K562 (cell line): ENCODE results near the gene NR3C2. TPM values are rescaled to one million over a fixed set of nuclear protein-coding genes. Genes with fewer than 3 reads are reported as not detected.

Experiments
- ATAC-seq: fragments of 200-7000 bp; cut with Tn5 transposase; 3 replicates; pipeline ENCODE4 v1.9.1; 2020; ENCODE audit warnings: moderate library complexity
- BruUV-seq: library from RNA; stranded (reverse); fragments of 400-500 nt; replicated peaks from 2 replicates; lab custom pipeline; 2021; lab: Mats Ljungman, UMichigan
- CTCF ChIA-PET: fragments of 300-600 bp; formaldehyde crosslinking; extraction: SDS; loops from one replicate; lab custom pipeline; 2021; ENCODE audit warnings: low intra/inter-chr PET ratio; lab: Yijun Ruan, JAX
- POLR2A ChIA-PET: fragments of 300-600, 350-650 bp; sonication (Branson Sonifier 250); formaldehyde crosslinking; extraction: SDS; loops from one replicate; lab custom pipeline; 2021; ENCODE audit warnings: antibody characterized with exemption, inconsistent platforms; lab: Yijun Ruan, JAX
- DNase-seq, 4 experiments: peaks; one replicate each; pipeline versions ENCODE4 v3.0.0 to v3.0.0-alpha.2; 2011 to 2018; ENCODE audit warnings: low spot score in 3 of 4, mixed read lengths in 3 of 4; ENCODE audit errors: extremely low read depth in 1 of 4
- FAIRE-seq: peaks from 2 replicates; lab custom pipeline; 2011; peaks lifted over from hg19 to GRCh38; lab: Jason Lieb, UNC
- H2AFZ ChIP-seq: 2 replicates; pipeline ENCODE4 v1.6.0; 2011; ENCODE audit warnings: low read depth, low read length, control low read depth, inconsistent platforms
- H3K27ac ChIP-seq: fragments of 200-600 bp; 3 replicates; pipeline ENCODE4 v1.8.0; 2011; ENCODE audit warnings: low read depth, mild to moderate bottlenecking, control low read depth, inconsistent platforms, low read length, moderate library complexity, mixed read lengths; ENCODE audit errors: extremely low read depth
- H3K27me3 ChIP-seq, 2 experiments: fragments of 300-600 bp in 1 of 2; 2 replicates in 1 of 2; 3 replicates in 1 of 2; pipeline versions ENCODE4 v1.6.0 to v1.8.0; 2011; ENCODE audit warnings: inconsistent platforms in 2 of 2, low read length in 2 of 2, mild to moderate bottlenecking in 1 of 2, mixed read lengths in 1 of 2, moderate library complexity in 1 of 2; ENCODE audit not compliant: control insufficient read depth in 2 of 2, insufficient read depth in 2 of 2
- H3K36me3 ChIP-seq: fragments of 300-600 bp; 3 replicates; pipeline ENCODE4 v1.8.0; 2011; ENCODE audit warnings: mild to moderate bottlenecking, low read length, inconsistent platforms; ENCODE audit not compliant: control insufficient read depth, insufficient read depth
- H3K4me1 ChIP-seq, 2 experiments: fragments of 200-600 bp in 1 of 2; replicated peaks in 1 of 2; 2 replicates in 1 of 2; 3 replicates in 1 of 2; pipeline versions ENCODE4 v1.5.1 to v1.8.0; 2011; ENCODE audit warnings: inconsistent platforms in 2 of 2, low read length in 2 of 2, mild to moderate bottlenecking in 1 of 2, mixed read lengths in 1 of 2, moderate library complexity in 1 of 2; ENCODE audit not compliant: control insufficient read depth in 2 of 2, insufficient read depth in 2 of 2
- H3K4me2 ChIP-seq: 2 replicates; pipeline ENCODE4 v1.6.1; 2011; ENCODE audit warnings: low read length, control low read depth, inconsistent platforms, mixed read lengths; ENCODE audit not compliant: insufficient read depth
- H3K4me3 ChIP-seq: fragments of 200-600 bp; sonication (generic), shearing (Covaris generic); 2 replicates; pipeline ENCODE4 v1.5.1; 2016; ENCODE audit warnings: control low read depth, inconsistent platforms
- H3K79me2 ChIP-seq: fragments of 200-600 bp; 3 replicates; pipeline ENCODE4 v1.8.0; 2011; ENCODE audit warnings: low read length, inconsistent platforms; ENCODE audit not compliant: control insufficient read depth, insufficient read depth
- H3K9ac ChIP-seq, 2 experiments: 2 replicates each; pipeline versions ENCODE4 v1.6.0 to v1.6.1; 2011; ENCODE audit warnings: low read depth in 2 of 2, low read length in 2 of 2, control low read depth in 1 of 2, inconsistent platforms in 1 of 2, mild to moderate bottlenecking in 1 of 2, mixed read lengths in 1 of 2; ENCODE audit not compliant: insufficient read depth in 1 of 2
- H3K9me1 ChIP-seq: one replicate; pipeline ENCODE4 v1.6.0; 2011; ENCODE audit warnings: inconsistent platforms, mild to moderate bottlenecking, low read length, moderate library complexity; ENCODE audit not compliant: control insufficient read depth, insufficient read depth
- H3K9me3 ChIP-seq: replicated peaks from 2 replicates; pipeline ENCODE4 v1.5.1; 2011; ENCODE audit warnings: low read depth, low read length, inconsistent platforms; ENCODE audit not compliant: control insufficient read depth, insufficient read depth
- H4K20me1 ChIP-seq: replicated peaks from 2 replicates; pipeline ENCODE4 v1.6.1; 2011; ENCODE audit warnings: low read length, inconsistent platforms, mixed read lengths; ENCODE audit not compliant: control insufficient read depth, insufficient read depth
- CHD1 ChIP-seq: fragments of 200-600 bp; sonication (generic); IDR thresholded peaks from one replicate; pipeline ENCODE4 v1.6.1; 2012; ENCODE audit warnings: mild to moderate bottlenecking, moderate library complexity, low read length, inconsistent platforms
- PHB2 ChIP-seq: fragments of 450-650 bp; IDR thresholded peaks from 2 replicates; pipeline ENCODE4 v1.6.1; 2017; ENCODE audit warnings: low read depth
- RBM14 ChIP-seq: fragments of 200-400 bp; formaldehyde crosslinking; IDR thresholded peaks from 2 replicates; pipeline ENCODE4 v1.6.1; 2018; ENCODE audit warnings: low read depth, mild to moderate bottlenecking, low read length, moderate library complexity, borderline replicate concordance; ENCODE audit not compliant: insufficient read depth
- RERE ChIP-seq: sonication (generic); formaldehyde crosslinking; IDR thresholded peaks from 2 replicates; pipeline ENCODE4 v1.8.0; 2023; ENCODE audit warnings: missing genetic modification reagents, mild to moderate bottlenecking, borderline replicate concordance
- SREBF1 ChIP-seq: fragments of 150-350 bp; IDR thresholded peaks from 2 replicates; pipeline ENCODE4 v1.6.1; 2014; ENCODE audit warnings: antibody characterized with exemption, low read depth, low read length, borderline replicate concordance
- TEAD1 ChIP-seq, 2 experiments: fragments of 450-650 bp in 1 of 2; sonication (generic) in 1 of 2; formaldehyde crosslinking; IDR thresholded peaks; 2 replicates each; pipeline versions ENCODE4 v1.4.0 to v1.8.0; 2020 to 2022; ENCODE audit warnings: mild to moderate bottlenecking in 2 of 2, missing genetic modification reagents in 1 of 2
- ZNF445 ChIP-seq: fragments of 250-450 bp; sonication (Bioruptor Pico); IDR thresholded peaks from 2 replicates; pipeline ENCODE4 v1.4.0; 2020; ENCODE audit warnings: low read depth, mild to moderate bottlenecking, moderate library complexity
- ZNF699 ChIP-seq: fragments of 250-450 bp; sonication (Bioruptor Pico); IDR thresholded peaks from 2 replicates; pipeline ENCODE4 v1.8.0; 2021; ENCODE audit warnings: mild to moderate bottlenecking, moderate library complexity; ENCODE audit not compliant: insufficient replicate concordance
- ZNF740 ChIP-seq, 3 experiments: fragments of 200-800 bp in 1 of 3; sonication (Bioruptor generic) in 1 of 3; sonication (generic) in 1 of 3; formaldehyde crosslinking in 1 of 3; IDR thresholded peaks; 2 replicates each; pipeline versions ENCODE4 v1.6.1 to v1.8.0; 2016 to 2022; ENCODE audit warnings: mild to moderate bottlenecking in 2 of 3, missing compliant biosample characterization in 2 of 3, missing genetic modification characterization in 2 of 3, missing genetic modification reagents in 1 of 3
- ZNF76 ChIP-seq: fragments of 250-450 bp; sonication (Bioruptor Pico); IDR thresholded peaks from 2 replicates; pipeline ENCODE4 v1.4.0; 2020; ENCODE audit warnings: mild to moderate bottlenecking, moderate library complexity, borderline replicate concordance
- in situ Hi-C: fragments of 300-500 bp; cut with MboI; formaldehyde crosslinking; loops from 4 replicates; pipeline ENCODE4 v1.15.0; 2018; ENCODE audit warnings: inconsistent platforms, mixed read lengths
- intact Hi-C: fragments of 100-400 bp; cut with micrococcal nuclease; formaldehyde crosslinking; loops from 2 replicates; pipeline ENCODE4 v1.14.2; 2022
- polyA plus RNA-seq, 8 experiments: library from polyadenylated mRNA; depleted of rRNA in 4 of 8; stranded (reverse) in 5 of 8; unstranded in 3 of 8; fragments of >200 nt; fragmentation: Nextera tagmentation in 2 of 8; fragmentation: Illumina TruSeq in 1 of 8; extraction: Ambion mirVana in 2 of 8; extraction: Trizol in 1 of 8; gene quantifications; 2 replicates each; pipeline versions ENCODE4 v1.2.1 to v1.2.3, GENCODE V29; 2011 to 2014; ENCODE audit warnings: inconsistent platforms in 1 of 8, missing spikeins in 1 of 8
- total RNA-seq, 7 experiments: library from RNA; depleted of rRNA in 6 of 7; stranded (reverse); fragments of >200 nt in 6 of 7; fragmentation: Illumina TruSeq in 2 of 7; extraction: Trizol in 2 of 7; gene quantifications; 2 replicates each; pipeline versions ENCODE4 v1.2.1 to v1.2.3, GENCODE V29; 2011 to 2021; ENCODE audit warnings: low replicate concordance in 1 of 7

Gene NR3C2
- total and polyA plus RNA-seq, 9 of the 15 experiments (the other 6 are each of a cell fraction or from before 2014, with no cell fraction given), result 0.01 to 0.28 (median 0.16) TPM; not detected in 2

GRCh38 chr4:148405161-148405893 lies 36.9 kb downstream of the NR3C2 start (continued):
- TF ChIP-seq RERE (CRISPR knock-in tag), result no peak

GRCh38 chr4:148398988-148399387 lies 43.2 kb downstream of the NR3C2 start:
- H4K20me1 ChIP-seq, result no peaks in the 10 kb centered on the region
- H3K9me1 ChIP-seq, result no peaks in the 10 kb centered on the region
- DNase-seq (no peak), FAIRE-seq (no peak), ATAC-seq (no peak)
- POLR2A ChIA-PET, result no interaction called here
- no peaks in the 10 kb centered on the region for H3K36me3 ChIP-seq
- no peaks in the 10 kb centered on the region for H3K4me1 ChIP-seq
- no peak overlapping the region for H2AFZ ChIP-seq
- no peak overlapping the region for H3K4me2 ChIP-seq
- H3K79me2 ChIP-seq, result no peaks in the 10 kb centered on the region
- CTCF ChIA-PET, result no interaction called here
- intact Hi-C loops (no loop called here), in situ Hi-C loops (no loop called here)
- H3K27me3 ChIP-seq, result no peaks in the 10 kb centered on the region
- BruUV-seq, result no TSS peak
- no peaks in the 10 kb centered on the region for H3K9me3 ChIP-seq
- H3K4me3 ChIP-seq, result no peak overlapping the region
- no peak overlapping the region for H3K27ac ChIP-seq
- H3K9ac ChIP-seq, result no peak overlapping the region
- no peak for TF ChIP-seq TEAD1 (CRISPR knock-in tag; IDR thresholded peaks at IDR 0.05)
- no peak for TF ChIP-seq ZNF445 (CRISPR knock-in tag)
- TF ChIP-seq SREBF1, result no peak
- no peak for TF ChIP-seq ZNF76 (CRISPR knock-in tag)
- no peak for TF ChIP-seq ZNF740 (CRISPR knock-in tag; IDR thresholded peaks at IDR 0.05)
- TF ChIP-seq ZNF740 (tag; IDR thresholded peaks at IDR 0.05), result no peak
- no peak for TF ChIP-seq ZNF699 (CRISPR knock-in tag)
- TF ChIP-seq RBM14, result no peak
- no peak for TF ChIP-seq PHB2
- TF ChIP-seq CHD1, result no peak
